HEK293 (cell line): Measurements from ENCODE around the gene IGF1R.

Experiments used
- CTCF ChIA-PET: fragments of 350-600 bp; formaldehyde crosslinking; extraction: SDS; loops from one replicate; lab custom pipeline; 2021; ENCODE audit warnings: antibody characterized with exemption; lab: Yijun Ruan, JAX
- POLR2A ChIA-PET: fragments of 300-600 bp; formaldehyde crosslinking; extraction: SDS; loops from one replicate; lab custom pipeline; 2020; ENCODE audit warnings: antibody characterized with exemption, inconsistent platforms; lab: Yijun Ruan, JAX
- H3K27ac ChIP-seq: fragments of 200-500 bp; sonication (Bioruptor generic); 2 replicates; pipeline ENCODE4 v1.5.1; 2014; ENCODE audit warnings: low read depth, low read length, control low read depth, inconsistent platforms; ENCODE audit errors: extremely low read depth
- H3K36me3 ChIP-seq, 2 experiments: fragments of 200-500 bp in 1 of 2; sonication (Bioruptor generic) in 1 of 2; 1 replicate in 1 of 2; 2 replicates in 1 of 2; pipeline ENCODE4 v1.5.1; 2014 to 2017; ENCODE audit warnings: inconsistent platforms in 2 of 2, low read length in 2 of 2; ENCODE audit not compliant: control insufficient read depth in 2 of 2, insufficient read depth in 1 of 2
- H3K4me1 ChIP-seq: fragments of 200-500 bp; sonication (Bioruptor generic); 2 replicates; pipeline ENCODE4 v1.5.1; 2014; ENCODE audit warnings: mild to moderate bottlenecking, low read length, inconsistent platforms; ENCODE audit not compliant: control insufficient read depth, insufficient read depth
- H3K4me3 ChIP-seq: 2 replicates; pipeline ENCODE4 v1.5.1; 2011; ENCODE audit warnings: low read depth, mild to moderate bottlenecking, control low read depth, low read length, moderate library complexity
- H3K9me3 ChIP-seq: fragments of 200-500 bp; sonication (Bioruptor generic); 2 replicates; pipeline ENCODE4 v1.5.1; 2014; ENCODE audit warnings: low read depth, low read length, inconsistent platforms; ENCODE audit not compliant: control insufficient read depth, insufficient read depth
- GLIS1 ChIP-seq: fragments of 450-650 bp; formaldehyde crosslinking; IDR thresholded peaks from 2 replicates; pipeline ENCODE4 v1.5.1; 2016; ENCODE audit warnings: missing biosample characterization, missing genetic modification characterization
- KLF10 ChIP-seq: fragments of 450-650 bp; IDR thresholded peaks from 2 replicates; pipeline ENCODE4 v1.5.1; 2018; ENCODE audit warnings: missing biosample characterization, mild to moderate bottlenecking, missing genetic modification characterization
- KLF7 ChIP-seq: fragments of 450-650 bp; formaldehyde crosslinking; IDR thresholded peaks from 2 replicates; pipeline ENCODE4 v1.5.1; 2016; ENCODE audit warnings: missing biosample characterization, missing genetic modification characterization, borderline replicate concordance
- ZEB2 ChIP-seq: fragments of 450-650 bp; formaldehyde crosslinking; IDR thresholded peaks from 2 replicates; pipeline ENCODE4 v1.5.1; 2016; ENCODE audit warnings: missing biosample characterization, missing genetic modification characterization
- ZNF114 ChIP-seq: fragments of 450-650 bp; formaldehyde crosslinking; IDR thresholded peaks from 2 replicates; pipeline ENCODE4 v1.5.0; 2017; ENCODE audit warnings: missing biosample characterization, missing genetic modification characterization
- ZNF221 ChIP-seq: fragments of 450-650 bp; formaldehyde crosslinking; IDR thresholded peaks from 2 replicates; pipeline ENCODE4 v1.5.1; 2017; ENCODE audit warnings: missing biosample characterization, missing genetic modification characterization, borderline replicate concordance
- ZNF248 ChIP-seq: fragments of 450-650 bp; formaldehyde crosslinking; IDR thresholded peaks from 2 replicates; pipeline ENCODE4 v1.5.1; 2017; ENCODE audit warnings: missing biosample characterization, missing genetic modification characterization
- ZNF292 ChIP-seq: fragments of 450-650 bp; formaldehyde crosslinking; IDR thresholded peaks from 2 replicates; pipeline ENCODE4 v1.5.1; 2016; ENCODE audit warnings: low read depth, missing biosample characterization, missing genetic modification characterization, borderline replicate concordance
- ZNF37A ChIP-seq: fragments of 450-650 bp; IDR thresholded peaks from 2 replicates; pipeline ENCODE4 v1.5.1; 2018; ENCODE audit warnings: missing biosample characterization, missing genetic modification characterization
- ZNF473 ChIP-seq: fragments of 450-650 bp; formaldehyde crosslinking; IDR thresholded peaks from 2 replicates; pipeline ENCODE4 v1.5.1; 2017; ENCODE audit warnings: missing biosample characterization, missing genetic modification characterization
- ZNF501 ChIP-seq: fragments of 450-650 bp; formaldehyde crosslinking; IDR thresholded peaks from 2 replicates; pipeline ENCODE4 v1.5.1; 2016; ENCODE audit warnings: missing biosample characterization, missing genetic modification characterization
- ZNF596 ChIP-seq: fragments of 450-650 bp; IDR thresholded peaks from 2 replicates; pipeline ENCODE4 v1.5.0; 2018; ENCODE audit warnings: missing biosample characterization, mild to moderate bottlenecking, missing genetic modification characterization, moderate library complexity
- ZNF610 ChIP-seq: fragments of 450-650 bp; formaldehyde crosslinking; IDR thresholded peaks from 2 replicates; pipeline ENCODE4 v1.5.1; 2016; ENCODE audit warnings: missing biosample characterization, missing genetic modification characterization, borderline replicate concordance
- TF ChIP-seq, protein P1 (sequence below): fragments of 450-650 bp; formaldehyde crosslinking; IDR thresholded peaks from 2 replicates; pipeline ENCODE4 v1.5.1; 2016; ENCODE audit warnings: missing biosample characterization, missing genetic modification characterization
- TF ChIP-seq, protein P2 (sequence below): fragments of 450-650 bp; formaldehyde crosslinking; IDR thresholded peaks from 2 replicates; pipeline ENCODE4 v1.5.1; 2016; ENCODE audit warnings: missing biosample characterization, missing genetic modification characterization, borderline replicate concordance
- TF ChIP-seq, protein P3 (sequence below): fragments of 450-650 bp; formaldehyde crosslinking; IDR thresholded peaks from 2 replicates; pipeline ENCODE4 v1.5.1; 2016; ENCODE audit warnings: missing biosample characterization, missing genetic modification characterization, low read depth
- TF ChIP-seq, protein P4 (sequence below): fragments of 450-650 bp; formaldehyde crosslinking; IDR thresholded peaks from 2 replicates; pipeline ENCODE4 v1.5.1; 2016; ENCODE audit warnings: missing biosample characterization, missing genetic modification characterization
- TF ChIP-seq, protein P5 (sequence below): fragments of 450-650 bp; formaldehyde crosslinking; IDR thresholded peaks from 2 replicates; pipeline ENCODE4 v1.5.1; 2016; ENCODE audit warnings: missing biosample characterization, missing genetic modification characterization, low read depth

IGF1R gene

DNA sequence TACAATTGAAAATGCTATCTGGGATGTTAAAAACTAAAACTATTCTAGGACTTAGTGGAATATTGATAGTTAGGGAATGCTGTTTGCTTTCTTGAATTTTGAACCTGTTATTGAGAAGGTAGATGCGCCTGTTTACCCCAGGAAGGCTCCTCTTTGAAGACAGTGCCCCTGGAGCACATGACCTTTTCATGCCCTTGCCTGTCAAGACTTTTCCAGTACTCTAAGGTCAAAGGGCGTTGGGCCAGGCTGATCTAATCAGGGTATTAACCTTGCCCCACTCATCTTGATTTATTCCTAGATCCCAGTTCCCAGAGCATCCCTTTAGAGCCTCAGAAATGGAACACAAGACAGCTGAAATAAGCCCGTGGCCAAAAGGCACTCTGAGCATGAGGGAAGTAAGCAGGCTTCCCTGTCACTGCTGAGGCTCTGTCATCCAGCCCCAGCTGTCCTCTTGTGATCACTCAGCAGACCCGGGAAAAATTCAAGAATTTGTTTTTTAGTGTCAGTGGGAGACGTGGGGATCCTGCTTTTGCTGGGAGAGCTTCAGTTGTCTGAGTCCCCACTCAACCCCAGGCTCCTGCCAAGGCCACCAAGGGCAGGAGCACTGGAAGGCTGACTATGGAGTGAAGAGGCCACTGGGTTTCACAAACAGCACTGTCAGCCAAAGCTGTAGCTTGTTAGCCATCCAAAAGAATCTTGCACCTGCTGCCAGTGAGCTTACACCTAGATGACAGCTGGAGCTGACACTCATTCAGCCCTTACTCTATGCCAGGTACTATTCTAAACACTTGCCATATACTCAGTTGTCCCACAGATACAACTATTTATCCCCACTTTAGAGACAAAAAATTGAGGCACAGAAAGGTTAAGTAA, 190.3 kb downstream of the IGF1R start:
- H3K9me3 ChIP-seq: no peaks in the 10 kb centered on the region
- peaks cover 20% of the 10 kb centered on the region for H3K4me1 ChIP-seq
- ChIA-PET CTCF (interaction anchor here (1.1 to 1.6 kb wide), 3 partner anchors 238 to 320 kb away, joined by 4 to 7 read pairs (median 6); no protein-coding TSS in a partner anchor), POLR2A (no interaction called here)
- TF ChIP-seq KLF7 (tag by site-specific recombination): no peak
- TF ChIP-seq KLF10 (tag by site-specific recombination): no peak
- TF ChIP-seq, protein P1, sequence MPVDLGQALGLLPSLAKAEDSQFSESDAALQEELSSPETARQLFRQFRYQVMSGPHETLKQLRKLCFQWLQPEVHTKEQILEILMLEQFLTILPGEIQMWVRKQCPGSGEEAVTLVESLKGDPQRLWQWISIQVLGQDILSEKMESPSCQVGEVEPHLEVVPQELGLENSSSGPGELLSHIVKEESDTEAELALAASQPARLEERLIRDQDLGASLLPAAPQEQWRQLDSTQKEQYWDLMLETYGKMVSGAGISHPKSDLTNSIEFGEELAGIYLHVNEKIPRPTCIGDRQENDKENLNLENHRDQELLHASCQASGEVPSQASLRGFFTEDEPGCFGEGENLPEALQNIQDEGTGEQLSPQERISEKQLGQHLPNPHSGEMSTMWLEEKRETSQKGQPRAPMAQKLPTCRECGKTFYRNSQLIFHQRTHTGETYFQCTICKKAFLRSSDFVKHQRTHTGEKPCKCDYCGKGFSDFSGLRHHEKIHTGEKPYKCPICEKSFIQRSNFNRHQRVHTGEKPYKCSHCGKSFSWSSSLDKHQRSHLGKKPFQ: no peak
- no peak for TF ChIP-seq ZNF596 (tag by site-specific recombination)
- TF ChIP-seq, protein P2, sequence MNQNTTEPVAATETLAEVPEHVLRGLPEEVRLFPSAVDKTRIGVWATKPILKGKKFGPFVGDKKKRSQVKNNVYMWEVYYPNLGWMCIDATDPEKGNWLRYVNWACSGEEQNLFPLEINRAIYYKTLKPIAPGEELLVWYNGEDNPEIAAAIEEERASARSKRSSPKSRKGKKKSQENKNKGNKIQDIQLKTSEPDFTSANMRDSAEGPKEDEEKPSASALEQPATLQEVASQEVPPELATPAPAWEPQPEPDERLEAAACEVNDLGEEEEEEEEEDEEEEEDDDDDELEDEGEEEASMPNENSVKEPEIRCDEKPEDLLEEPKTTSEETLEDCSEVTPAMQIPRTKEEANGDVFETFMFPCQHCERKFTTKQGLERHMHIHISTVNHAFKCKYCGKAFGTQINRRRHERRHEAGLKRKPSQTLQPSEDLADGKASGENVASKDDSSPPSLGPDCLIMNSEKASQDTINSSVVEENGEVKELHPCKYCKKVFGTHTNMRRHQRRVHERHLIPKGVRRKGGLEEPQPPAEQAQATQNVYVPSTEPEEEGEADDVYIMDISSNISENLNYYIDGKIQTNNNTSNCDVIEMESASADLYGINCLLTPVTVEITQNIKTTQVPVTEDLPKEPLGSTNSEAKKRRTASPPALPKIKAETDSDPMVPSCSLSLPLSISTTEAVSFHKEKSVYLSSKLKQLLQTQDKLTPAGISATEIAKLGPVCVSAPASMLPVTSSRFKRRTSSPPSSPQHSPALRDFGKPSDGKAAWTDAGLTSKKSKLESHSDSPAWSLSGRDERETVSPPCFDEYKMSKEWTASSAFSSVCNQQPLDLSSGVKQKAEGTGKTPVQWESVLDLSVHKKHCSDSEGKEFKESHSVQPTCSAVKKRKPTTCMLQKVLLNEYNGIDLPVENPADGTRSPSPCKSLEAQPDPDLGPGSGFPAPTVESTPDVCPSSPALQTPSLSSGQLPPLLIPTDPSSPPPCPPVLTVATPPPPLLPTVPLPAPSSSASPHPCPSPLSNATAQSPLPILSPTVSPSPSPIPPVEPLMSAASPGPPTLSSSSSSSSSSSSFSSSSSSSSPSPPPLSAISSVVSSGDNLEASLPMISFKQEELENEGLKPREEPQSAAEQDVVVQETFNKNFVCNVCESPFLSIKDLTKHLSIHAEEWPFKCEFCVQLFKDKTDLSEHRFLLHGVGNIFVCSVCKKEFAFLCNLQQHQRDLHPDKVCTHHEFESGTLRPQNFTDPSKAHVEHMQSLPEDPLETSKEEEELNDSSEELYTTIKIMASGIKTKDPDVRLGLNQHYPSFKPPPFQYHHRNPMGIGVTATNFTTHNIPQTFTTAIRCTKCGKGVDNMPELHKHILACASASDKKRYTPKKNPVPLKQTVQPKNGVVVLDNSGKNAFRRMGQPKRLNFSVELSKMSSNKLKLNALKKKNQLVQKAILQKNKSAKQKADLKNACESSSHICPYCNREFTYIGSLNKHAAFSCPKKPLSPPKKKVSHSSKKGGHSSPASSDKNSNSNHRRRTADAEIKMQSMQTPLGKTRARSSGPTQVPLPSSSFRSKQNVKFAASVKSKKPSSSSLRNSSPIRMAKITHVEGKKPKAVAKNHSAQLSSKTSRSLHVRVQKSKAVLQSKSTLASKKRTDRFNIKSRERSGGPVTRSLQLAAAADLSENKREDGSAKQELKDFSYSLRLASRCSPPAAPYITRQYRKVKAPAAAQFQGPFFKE (tag by site-specific recombination): no peak
- no peak for TF ChIP-seq ZNF292
- TF ChIP-seq ZNF221 (tag by site-specific recombination): no peak
- no peak for TF ChIP-seq ZNF610 (tag by site-specific recombination)
- TF ChIP-seq ZEB2: no peak
- no peak for TF ChIP-seq ZNF37A (tag by site-specific recombination)
- TF ChIP-seq, protein P3, sequence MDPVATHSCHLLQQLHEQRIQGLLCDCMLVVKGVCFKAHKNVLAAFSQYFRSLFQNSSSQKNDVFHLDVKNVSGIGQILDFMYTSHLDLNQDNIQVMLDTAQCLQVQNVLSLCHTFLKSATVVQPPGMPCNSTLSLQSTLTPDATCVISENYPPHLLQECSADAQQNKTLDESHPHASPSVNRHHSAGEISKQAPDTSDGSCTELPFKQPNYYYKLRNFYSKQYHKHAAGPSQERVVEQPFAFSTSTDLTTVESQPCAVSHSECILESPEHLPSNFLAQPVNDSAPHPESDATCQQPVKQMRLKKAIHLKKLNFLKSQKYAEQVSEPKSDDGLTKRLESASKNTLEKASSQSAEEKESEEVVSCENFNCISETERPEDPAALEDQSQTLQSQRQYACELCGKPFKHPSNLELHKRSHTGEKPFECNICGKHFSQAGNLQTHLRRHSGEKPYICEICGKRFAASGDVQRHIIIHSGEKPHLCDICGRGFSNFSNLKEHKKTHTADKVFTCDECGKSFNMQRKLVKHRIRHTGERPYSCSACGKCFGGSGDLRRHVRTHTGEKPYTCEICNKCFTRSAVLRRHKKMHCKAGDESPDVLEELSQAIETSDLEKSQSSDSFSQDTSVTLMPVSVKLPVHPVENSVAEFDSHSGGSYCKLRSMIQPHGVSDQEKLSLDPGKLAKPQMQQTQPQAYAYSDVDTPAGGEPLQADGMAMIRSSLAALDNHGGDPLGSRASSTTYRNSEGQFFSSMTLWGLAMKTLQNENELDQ (tag by site-specific recombination): no peak
- no peak for TF ChIP-seq ZNF473 (tag by site-specific recombination)
- TF ChIP-seq, protein P4, sequence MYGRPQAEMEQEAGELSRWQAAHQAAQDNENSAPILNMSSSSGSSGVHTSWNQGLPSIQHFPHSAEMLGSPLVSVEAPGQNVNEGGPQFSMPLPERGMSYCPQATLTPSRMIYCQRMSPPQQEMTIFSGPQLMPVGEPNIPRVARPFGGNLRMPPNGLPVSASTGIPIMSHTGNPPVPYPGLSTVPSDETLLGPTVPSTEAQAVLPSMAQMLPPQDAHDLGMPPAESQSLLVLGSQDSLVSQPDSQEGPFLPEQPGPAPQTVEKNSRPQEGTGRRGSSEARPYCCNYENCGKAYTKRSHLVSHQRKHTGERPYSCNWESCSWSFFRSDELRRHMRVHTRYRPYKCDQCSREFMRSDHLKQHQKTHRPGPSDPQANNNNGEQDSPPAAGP (tag by site-specific recombination): no peak
- TF ChIP-seq ZNF248: no peak
- TF ChIP-seq, protein P5, sequence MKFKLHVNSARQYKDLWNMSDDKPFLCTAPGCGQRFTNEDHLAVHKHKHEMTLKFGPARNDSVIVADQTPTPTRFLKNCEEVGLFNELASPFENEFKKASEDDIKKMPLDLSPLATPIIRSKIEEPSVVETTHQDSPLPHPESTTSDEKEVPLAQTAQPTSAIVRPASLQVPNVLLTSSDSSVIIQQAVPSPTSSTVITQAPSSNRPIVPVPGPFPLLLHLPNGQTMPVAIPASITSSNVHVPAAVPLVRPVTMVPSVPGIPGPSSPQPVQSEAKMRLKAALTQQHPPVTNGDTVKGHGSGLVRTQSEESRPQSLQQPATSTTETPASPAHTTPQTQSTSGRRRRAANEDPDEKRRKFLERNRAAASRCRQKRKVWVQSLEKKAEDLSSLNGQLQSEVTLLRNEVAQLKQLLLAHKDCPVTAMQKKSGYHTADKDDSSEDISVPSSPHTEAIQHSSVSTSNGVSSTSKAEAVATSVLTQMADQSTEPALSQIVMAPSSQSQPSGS (tag by site-specific recombination): no peak
- TF ChIP-seq ZNF501 (tag by site-specific recombination): no peak
- no peak for TF ChIP-seq ZNF114 (tag by site-specific recombination)
- no peak for TF ChIP-seq GLIS1
- H3K4me3 ChIP-seq: no peak overlapping the region
- no peaks in the 10 kb centered on the region; a peak in 1 of 3 replicates for H3K36me3 ChIP-seq
- H3K27ac ChIP-seq: no peak overlapping the region
